Chondrocyte (in vitro differentiated cells): ENCODE data around the gene CDA. TPM values are rescaled to one million over a fixed set of nuclear protein-coding genes. Genes with fewer than 3 reads are reported as not detected.

Experiments
- DNase-seq: peaks from one replicate; pipeline ENCODE4 v3.0.0; 2021; ENCODE audit warnings: mixed read lengths, low spot score
- H3K27ac Mint-ChIP-seq: one replicate; pipeline ENCODE4 v1.8.0; 2021; ENCODE audit warnings: mild to moderate bottlenecking, moderate library complexity, mixed read lengths; ENCODE audit not compliant: unreplicated experiment
- H3K27me3 Mint-ChIP-seq: 2 replicates; pipeline ENCODE4 v1.8.0; 2021; ENCODE audit warnings: low read depth, mixed read lengths
- H3K36me3 Mint-ChIP-seq: 2 replicates; pipeline ENCODE4 v1.8.0; 2021; ENCODE audit warnings: low read depth, mixed read lengths
- H3K4me1 Mint-ChIP-seq: 2 replicates; pipeline ENCODE4 v1.8.0; 2021; ENCODE audit warnings: low read depth, mild to moderate bottlenecking, mixed read lengths
- H3K4me3 Mint-ChIP-seq: one replicate; pipeline ENCODE4 v1.8.0; 2021; ENCODE audit warnings: mild to moderate bottlenecking, moderate library complexity, mixed read lengths; ENCODE audit not compliant: unreplicated experiment
- H3K9me3 Mint-ChIP-seq: 2 replicates; pipeline ENCODE4 v1.8.0; 2021; ENCODE audit warnings: low read depth, mixed read lengths
- total RNA-seq: library from RNA; stranded (reverse); gene quantifications from 3 replicates; pipeline ENCODE4 v1.2.1, GENCODE V29; 2021
- TF ChIP-seq, protein P1 (sequence below): fragments of 200-600 bp; sonication (generic); IDR thresholded peaks from 2 replicates; pipeline ENCODE4 v1.5.0; 2021; ENCODE audit warnings: antibody characterized with exemption, mild to moderate bottlenecking, moderate library complexity

The CDA gene
- total RNA-seq, 1 donor from 2014 or later, result not detected

DNA sequence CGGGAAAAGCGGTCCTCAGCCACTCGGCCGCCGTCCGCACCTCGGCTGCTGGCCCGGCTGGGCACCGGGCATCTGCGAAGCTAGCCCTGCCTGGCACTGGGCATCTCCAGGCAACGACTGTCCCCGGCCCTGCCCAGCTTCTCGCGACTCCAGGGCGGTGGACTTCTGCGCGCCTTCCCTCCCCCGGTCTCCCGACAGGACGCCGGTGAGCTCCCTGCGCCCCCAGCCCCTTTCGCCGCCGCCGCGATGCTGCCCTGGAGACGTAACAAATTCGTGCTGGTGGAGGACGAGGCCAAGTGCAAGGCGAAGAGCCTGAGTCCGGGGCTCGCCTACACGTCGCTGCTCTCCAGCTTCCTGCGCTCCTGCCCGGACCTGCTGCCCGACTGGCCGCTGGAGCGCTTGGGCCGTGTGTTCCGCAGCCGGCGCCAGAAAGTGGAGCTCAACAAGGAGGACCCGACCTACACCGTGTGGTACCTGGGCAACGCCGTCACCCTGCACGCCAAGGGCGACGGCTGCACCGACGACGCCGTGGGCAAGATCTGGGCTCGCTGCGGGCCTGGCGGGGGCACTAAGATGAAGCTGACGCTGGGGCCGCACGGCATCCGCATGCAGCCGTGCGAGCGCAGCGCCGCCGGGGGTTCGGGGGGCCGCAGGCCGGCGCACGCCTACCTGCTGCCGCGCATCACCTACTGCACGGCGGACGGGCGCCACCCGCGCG lies 36.0 kb upstream of the CDA start:
- TF ChIP-seq, protein P1, sequence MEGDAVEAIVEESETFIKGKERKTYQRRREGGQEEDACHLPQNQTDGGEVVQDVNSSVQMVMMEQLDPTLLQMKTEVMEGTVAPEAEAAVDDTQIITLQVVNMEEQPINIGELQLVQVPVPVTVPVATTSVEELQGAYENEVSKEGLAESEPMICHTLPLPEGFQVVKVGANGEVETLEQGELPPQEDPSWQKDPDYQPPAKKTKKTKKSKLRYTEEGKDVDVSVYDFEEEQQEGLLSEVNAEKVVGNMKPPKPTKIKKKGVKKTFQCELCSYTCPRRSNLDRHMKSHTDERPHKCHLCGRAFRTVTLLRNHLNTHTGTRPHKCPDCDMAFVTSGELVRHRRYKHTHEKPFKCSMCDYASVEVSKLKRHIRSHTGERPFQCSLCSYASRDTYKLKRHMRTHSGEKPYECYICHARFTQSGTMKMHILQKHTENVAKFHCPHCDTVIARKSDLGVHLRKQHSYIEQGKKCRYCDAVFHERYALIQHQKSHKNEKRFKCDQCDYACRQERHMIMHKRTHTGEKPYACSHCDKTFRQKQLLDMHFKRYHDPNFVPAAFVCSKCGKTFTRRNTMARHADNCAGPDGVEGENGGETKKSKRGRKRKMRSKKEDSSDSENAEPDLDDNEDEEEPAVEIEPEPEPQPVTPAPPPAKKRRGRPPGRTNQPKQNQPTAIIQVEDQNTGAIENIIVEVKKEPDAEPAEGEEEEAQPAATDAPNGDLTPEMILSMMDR, result no peak
- Mint-ChIP-seq H3K4me3 (peak overlapping the region; percentile 67), H3K4me1 (peaks cover 11% of the 10 kb centered on the region), H3K27ac (no peak overlapping the region), H3K9me3 (no peaks in the 10 kb centered on the region), H3K27me3 (peaks cover 16% of the 10 kb centered on the region), H3K36me3 (no peaks in the 10 kb centered on the region)
- DNase-seq, result no peak

DNA sequence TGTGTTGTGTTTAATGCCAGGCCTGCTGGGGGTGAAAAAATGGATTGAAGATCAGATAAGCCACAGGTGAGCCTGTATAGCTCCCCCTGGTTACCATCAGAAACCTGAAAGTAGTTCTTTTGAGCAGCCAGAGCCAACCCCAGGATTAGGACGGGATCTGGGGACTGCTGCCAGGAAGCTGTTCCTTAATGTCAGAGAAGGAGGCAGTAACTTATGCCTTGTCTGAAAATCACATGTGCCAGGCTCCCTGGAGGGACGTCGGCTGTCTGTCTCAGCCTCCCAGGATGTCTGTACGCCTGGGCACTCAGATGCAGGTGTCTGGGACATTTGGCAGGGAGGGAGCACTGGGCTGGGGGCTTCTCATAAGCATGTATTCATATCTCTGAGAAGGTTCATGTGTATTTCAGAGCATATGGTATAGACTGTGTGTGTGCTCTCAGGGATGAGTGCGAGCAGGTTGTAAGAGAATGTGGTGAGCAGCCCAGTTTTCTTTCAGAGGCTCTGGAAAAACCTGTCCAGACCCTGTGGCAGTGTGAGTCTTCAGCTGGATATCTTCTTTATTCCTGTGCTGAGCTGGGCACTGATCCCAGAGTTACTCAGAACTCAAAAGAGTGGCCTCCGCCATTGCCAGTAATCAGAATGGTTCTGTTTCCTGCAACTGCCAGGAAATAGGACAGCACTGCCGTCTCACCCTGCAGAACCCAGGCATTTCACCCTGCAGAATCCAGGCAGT lies 33.7 kb upstream of the CDA start:
- no peaks in the 10 kb centered on the region for H3K36me3 Mint-ChIP-seq
- DNase-seq, result no peak
- TF ChIP-seq, protein P1, result no peak
- H3K9me3 Mint-ChIP-seq, result no peaks in the 10 kb centered on the region
- no peak overlapping the region for H3K4me3 Mint-ChIP-seq
- H3K27ac Mint-ChIP-seq, result no peak overlapping the region
- peaks cover 8% of the 10 kb centered on the region for H3K27me3 Mint-ChIP-seq
- peaks cover 11% of the 10 kb centered on the region for H3K4me1 Mint-ChIP-seq

DNA sequence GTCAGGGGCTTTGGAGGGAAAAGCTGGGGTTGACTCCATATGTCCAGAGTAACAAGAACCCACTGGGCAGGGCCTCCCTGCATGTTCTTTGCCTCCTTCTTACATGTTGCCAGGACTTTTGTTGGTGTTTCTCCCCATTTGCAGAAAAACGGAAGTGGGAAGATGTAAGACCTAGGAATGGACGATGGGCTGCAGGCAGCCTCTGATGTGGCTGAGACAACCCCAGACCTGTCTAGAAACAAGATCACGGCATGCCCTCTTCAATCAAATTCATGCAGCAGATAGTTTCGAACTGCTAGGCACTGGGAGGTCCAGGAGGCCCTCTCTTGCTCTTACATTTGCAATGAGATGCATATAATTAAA lies 33.2 kb upstream of the CDA start:
- no peak overlapping the region for H3K4me3 Mint-ChIP-seq
- no peak for DNase-seq
- no peaks in the 10 kb centered on the region for H3K36me3 Mint-ChIP-seq
- peaks cover 13% of the 10 kb centered on the region for H3K27me3 Mint-ChIP-seq
- TF ChIP-seq, protein P1, result no peak
- no peaks in the 10 kb centered on the region for H3K9me3 Mint-ChIP-seq
- no peak overlapping the region for H3K27ac Mint-ChIP-seq
- H3K4me1 Mint-ChIP-seq, result peaks cover 11% of the 10 kb centered on the region

DNA sequence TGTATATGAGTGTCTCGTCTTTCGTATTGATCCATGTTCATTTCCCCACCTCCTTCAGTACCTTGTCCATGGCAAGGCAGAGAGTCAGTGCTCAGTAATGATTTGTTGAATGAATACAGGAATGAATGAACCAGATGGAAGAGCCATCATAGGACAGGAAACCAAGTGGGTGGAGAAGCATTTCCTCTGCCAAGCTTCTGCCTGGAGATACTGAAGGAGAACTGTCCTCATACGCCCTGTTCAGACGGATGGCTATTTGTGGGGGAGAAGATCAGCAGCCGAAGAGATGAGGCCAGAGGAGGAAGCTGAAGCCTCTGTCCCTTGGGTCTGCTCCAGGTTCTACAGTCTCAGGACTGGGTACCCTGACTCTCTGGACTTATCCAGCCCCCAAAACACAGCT lies 30.7 kb upstream of the CDA start:
- H3K4me1 Mint-ChIP-seq, result peaks cover 3% of the 10 kb centered on the region
- no peak overlapping the region for H3K27ac Mint-ChIP-seq
- no peaks in the 10 kb centered on the region for H3K9me3 Mint-ChIP-seq
- no peak for DNase-seq
- H3K27me3 Mint-ChIP-seq, result peaks cover 25% of the 10 kb centered on the region
- no peaks in the 10 kb centered on the region for H3K36me3 Mint-ChIP-seq
- TF ChIP-seq, protein P1, result no peak
- no peak overlapping the region for H3K4me3 Mint-ChIP-seq

DNA sequence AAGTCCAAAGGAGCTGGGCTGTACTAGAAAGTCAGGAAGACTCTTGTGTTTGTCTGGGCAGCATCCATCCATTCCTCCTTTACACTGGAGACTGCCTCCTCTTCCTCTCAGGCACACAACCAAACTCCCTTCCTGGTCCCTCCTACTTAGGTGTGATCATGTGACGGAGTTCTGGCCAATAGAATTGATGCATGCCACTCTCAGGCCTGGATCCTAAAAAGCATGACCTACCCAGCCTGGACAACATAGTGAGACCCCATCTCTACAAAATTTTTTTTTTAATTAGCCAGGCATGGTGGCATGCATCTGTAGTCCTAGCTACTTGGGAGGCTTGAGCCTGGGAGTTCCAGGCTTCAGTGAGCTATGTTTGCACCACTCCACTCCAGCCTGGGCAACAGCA lies 27.9 kb upstream of the CDA start:
- TF ChIP-seq, protein P1, result no peak
- Mint-ChIP-seq H3K36me3 (no peaks in the 10 kb centered on the region), H3K4me3 (no peak overlapping the region), H3K9me3 (no peaks in the 10 kb centered on the region), H3K27ac (no peak overlapping the region), H3K4me1 (no peaks in the 10 kb centered on the region), H3K27me3 (peaks cover 28% of the 10 kb centered on the region)
- DNase-seq, result no peak
